HCT116 (cell line): Measurements from ENCODE around the gene SNAPC4. TPM values are rescaled to one million over a fixed set of nuclear protein-coding genes. Genes with fewer than 3 reads are reported as not detected.

ENCODE experiments used
- ATAC-seq: fragments of 200-7000 bp; cut with Tn5 transposase; 2 replicates; pipeline ENCODE4 v1.9.1; 2020; ENCODE audit warnings: mild to moderate bottlenecking, moderate library complexity
- BruUV-seq: library from RNA; stranded (reverse); fragments of 400-500 nt; replicated peaks from 2 replicates; lab custom pipeline; 2021; lab: Mats Ljungman, UMichigan
- CTCF ChIA-PET: fragments of 300-600 bp; sonication (Branson Sonifier 250); formaldehyde crosslinking; loops from one replicate; lab custom pipeline; 2021; ENCODE audit warnings: antibody characterized with exemption; lab: Charles Lee
- POLR2A ChIA-PET: fragments of 300-600, 350-600 bp; sonication (Branson Sonifier 250); formaldehyde crosslinking; loops from one replicate; lab custom pipeline; 2021; ENCODE audit warnings: antibody characterized with exemption; lab: Charles Lee
- RAD21 ChIA-PET, 2 experiments: fragments of 300-600 bp; sonication (Branson Sonifier 250); formaldehyde crosslinking; loops; one replicate each; lab custom pipeline; 2023; ENCODE audit warnings: low total read pairs in 2 of 2; ENCODE audit not compliant: uncharacterized antibody in 2 of 2, unreplicated experiment in 2 of 2, low non-redundant PET in 1 of 2; lab: Charles Lee
- DNase-seq: peaks from one replicate; pipeline ENCODE4 v3.0.0-alpha.2; 2010; ENCODE audit warnings: low read depth, low spot score
- H2AFZ ChIP-seq: fragments of 200-600 bp; shearing (Covaris generic), sonication (generic); 2 replicates; pipeline ENCODE4 v1.6.1; 2017; ENCODE audit warnings: low read depth, mixed run types, mixed read lengths, antibody characterized with exemption, low read length; ENCODE audit not compliant: poor library complexity, severe bottlenecking
- H3K27ac ChIP-seq: 2 replicates; pipeline ENCODE4 v1.5.1; 2012; ENCODE audit warnings: low read depth, low read length
- H3K27me3 ChIP-seq: fragments of 200-600 bp; sonication (generic); 2 replicates; pipeline ENCODE4 v1.6.1; 2016; ENCODE audit warnings: mixed run types, low read length, mixed read lengths; ENCODE audit not compliant: insufficient read depth
- H3K36me3 ChIP-seq, 2 experiments: fragments of 200-500 bp in 1 of 2; fragments of 200-600 bp in 1 of 2; sonication (Bioruptor generic) in 1 of 2; sonication (generic) in 1 of 2; 2 replicates each; pipeline versions ENCODE4 v1.5.1 to v1.6.1; 2014 to 2016; ENCODE audit warnings: low read length in 2 of 2, inconsistent platforms in 1 of 2, mixed read lengths in 1 of 2, mixed run types in 1 of 2; ENCODE audit not compliant: insufficient read depth in 2 of 2, control insufficient read depth in 1 of 2
- H3K4me1 ChIP-seq, 2 experiments: fragments of 200-600 bp in 1 of 2; sonication (generic) in 1 of 2; 2 replicates each; pipeline versions ENCODE4 v1.5.1 to v1.6.1; 2012 to 2017; ENCODE audit warnings: low read length in 2 of 2, inconsistent platforms in 1 of 2, mild to moderate bottlenecking in 1 of 2, mixed read lengths in 1 of 2, mixed run types in 1 of 2, moderate library complexity in 1 of 2; ENCODE audit not compliant: insufficient read depth in 2 of 2, control insufficient read depth in 1 of 2
- H3K4me2 ChIP-seq: fragments of 200-600 bp; sonication (generic); 2 replicates; pipeline ENCODE4 v1.6.1; 2017; ENCODE audit warnings: mixed run types, low read length, mixed read lengths
- H3K4me3 ChIP-seq, 2 experiments: fragments of 200-600 bp in 1 of 2; sonication (generic) in 1 of 2; replicated peaks in 1 of 2; 2 replicates each; pipeline ENCODE4 v1.5.1; 2011 to 2016; ENCODE audit warnings: low read length in 2 of 2, control low read depth in 1 of 2, low read depth in 1 of 2, mild to moderate bottlenecking in 1 of 2, mixed read lengths in 1 of 2, mixed run types in 1 of 2
- H3K79me2 ChIP-seq: fragments of 200-600 bp; sonication (generic); 2 replicates; pipeline ENCODE4 v1.6.1; 2017; ENCODE audit warnings: mild to moderate bottlenecking, mixed run types, low read length, moderate library complexity, mixed read lengths; ENCODE audit not compliant: insufficient read depth
- H3K9ac ChIP-seq: fragments of 200-600 bp; sonication (generic); 2 replicates; pipeline ENCODE4 v1.6.1; 2016; ENCODE audit warnings: low read length, mixed read lengths
- H3K9me2 ChIP-seq: fragments of 200-600 bp; sonication (generic), shearing (Covaris generic); 2 replicates; pipeline ENCODE4 v1.6.1; 2017; ENCODE audit warnings: mixed run types, mild to moderate bottlenecking, moderate library complexity; ENCODE audit not compliant: insufficient read depth
- H3K9me3 ChIP-seq, 2 experiments: fragments of 200-500 bp in 1 of 2; fragments of 200-600 bp in 1 of 2; sonication (Bioruptor generic) in 1 of 2; sonication (generic) in 1 of 2; 2 replicates each; pipeline ENCODE4 v1.6.1; 2014 to 2017; ENCODE audit warnings: low read length in 2 of 2, mixed read lengths in 2 of 2, inconsistent platforms in 1 of 2, low read depth in 1 of 2, mild to moderate bottlenecking in 1 of 2, mixed run types in 1 of 2, moderate library complexity in 1 of 2; ENCODE audit not compliant: control insufficient read depth in 1 of 2, insufficient read depth in 1 of 2
- H4K20me1 ChIP-seq: fragments of 200-600 bp; sonication (generic), shearing (Covaris generic); 2 replicates; pipeline ENCODE4 v1.6.1; 2017; ENCODE audit warnings: mixed run types, mild to moderate bottlenecking, moderate library complexity; ENCODE audit not compliant: insufficient read depth
- CEBPB ChIP-seq: IDR thresholded peaks from 2 replicates; pipeline ENCODE4 v1.6.1; 2012; ENCODE audit warnings: low read depth
- ELF1 ChIP-seq: IDR thresholded peaks from 2 replicates; pipeline ENCODE4 v1.6.1; 2012; ENCODE audit warnings: low read depth, borderline replicate concordance
- FOSL1 ChIP-seq: IDR thresholded peaks from 2 replicates; pipeline ENCODE4 v1.6.1; 2012; ENCODE audit warnings: low read depth
- JUND ChIP-seq: IDR thresholded peaks from 2 replicates; pipeline ENCODE4 v1.6.1; 2012
- POLR2A ChIP-seq: IDR thresholded peaks from 2 replicates; pipeline ENCODE4 v1.7.0; 2011; ENCODE audit warnings: borderline replicate concordance; ENCODE audit not compliant: insufficient read depth, insufficient read length; ENCODE audit errors: extremely low read depth
- RAD21 ChIP-seq: IDR thresholded peaks from 2 replicates; pipeline ENCODE4 v1.6.1; 2012; ENCODE audit warnings: low read depth, mild to moderate bottlenecking
- SIN3A ChIP-seq: IDR thresholded peaks from 2 replicates; pipeline ENCODE4 v1.6.1; 2012; ENCODE audit warnings: low read depth
- SP1 ChIP-seq: IDR thresholded peaks from 2 replicates; pipeline ENCODE4 v1.6.1; 2012; ENCODE audit warnings: low read depth
- SRF ChIP-seq: IDR thresholded peaks from 2 replicates; pipeline ENCODE4 v1.6.1; 2012; ENCODE audit warnings: low read depth
- ZFX ChIP-seq: fragments of 450-650 bp; IDR thresholded peaks from 2 replicates; pipeline ENCODE4 v1.6.1; 2017
- ZNF274 ChIP-seq: fragments of 200-500 bp; sonication (Bioruptor generic); IDR thresholded peaks from 2 replicates; pipeline ENCODE4 v1.6.1; 2014; ENCODE audit warnings: mild to moderate bottlenecking, low read depth, low read length, inconsistent platforms
- intact Hi-C: fragments of 100-400 bp; cut with micrococcal nuclease; formaldehyde crosslinking; loops from 2 replicates; pipeline ENCODE4 v1.10.0; 2022
- total RNA-seq: library from RNA; stranded (reverse); gene quantifications from one replicate; pipeline ENCODE4 v1.2.1, GENCODE V29; 2021; ENCODE audit not compliant: unreplicated experiment
- TF ChIP-seq, protein P1 (sequence below), 3 experiments: fragments of 200-600 bp in 1 of 3; sonication (generic) in 1 of 3; IDR thresholded peaks in 2 of 3; conservative IDR thresholded peaks in 1 of 3; 2 replicates each; pipeline ENCODE4 v1.5.1; 2012 to 2017; ENCODE audit warnings: low read depth in 2 of 3, low read length in 2 of 3, antibody characterized with exemption in 1 of 3, borderline replicate concordance in 1 of 3, control low read depth in 1 of 3, mild to moderate bottlenecking in 1 of 3, mixed read lengths in 1 of 3, mixed run types in 1 of 3, moderate library complexity in 1 of 3; ENCODE audit not compliant: insufficient read depth in 1 of 3
- TF ChIP-seq, protein P2 (sequence below): IDR thresholded peaks from 2 replicates; pipeline ENCODE4 v1.6.1; 2012
- TF ChIP-seq, protein P3 (sequence below): IDR thresholded peaks from 2 replicates; pipeline ENCODE4 v1.6.1; 2012; ENCODE audit warnings: low read depth
- TF ChIP-seq, protein P4 (sequence below): IDR thresholded peaks from 2 replicates; pipeline ENCODE4 v1.6.1; 2012

Gene SNAPC4
- total RNA-seq, 1 experiment from 2014 or later, result 20.4 TPM

DNA sequence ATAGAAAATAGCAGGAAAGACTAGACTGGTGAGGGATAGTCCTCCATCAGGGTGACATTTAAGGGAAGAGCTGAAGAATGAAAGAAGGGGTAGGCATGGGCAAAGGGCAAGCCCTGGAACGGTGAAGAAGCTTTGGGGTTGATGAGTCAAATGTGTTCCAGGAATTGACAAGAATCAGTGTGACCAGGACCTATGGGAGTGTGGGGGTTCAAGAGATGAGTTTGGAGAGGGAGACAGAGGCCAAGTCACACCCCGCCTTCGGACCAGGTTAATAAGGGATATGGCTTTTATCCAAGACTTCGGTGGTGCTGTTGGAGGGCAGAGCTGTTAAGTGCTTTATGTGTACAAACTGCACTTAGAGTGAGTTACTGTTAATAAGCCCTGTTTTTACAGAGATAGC lies 11.4 kb upstream of the SNAPC4 start:
- Histone ChIP-seq H3K79me2 (peaks cover 86% of the 10 kb centered on the region), H3K9ac (peak overlapping the region; percentile 96), H3K4me2 (peak overlapping the region; percentile 91), H4K20me1 (no peaks in the 10 kb centered on the region), H3K27ac (peak overlapping the region; percentile 93), H2AFZ (no peak overlapping the region), H3K36me3 (peaks cover 31 to 59% of the 10 kb centered on the region in 2 experiments), H3K4me1 (peaks cover 12 to 25% of the 10 kb centered on the region in 2 experiments), H3K9me3 (no peaks in the 10 kb centered on the region), H3K9me2 (no peaks in the 10 kb centered on the region), H3K27me3 (no peaks in the 10 kb centered on the region), H3K4me3 (peak overlapping the region; percentile 78 to 99)
- DNase-seq, result no peak
- ChIA-PET RAD21 (no interaction called here), CTCF (no interaction called here), POLR2A (no interaction called here)
- no peak for ATAC-seq
- intact Hi-C loops, result no loop called here
- TSS peak; percentile 69 for BruUV-seq
- TF ChIP-seq CEBPB (no peak), ZFX (no peak), ELF1 (no peak), SP1 (no peak), JUND (no peak), RAD21 (no peak), ZNF274 (no peak), POLR2A (no peak), SIN3A (no peak), SRF (no peak), FOSL1 (no peak)
- TF ChIP-seq, protein P1, sequence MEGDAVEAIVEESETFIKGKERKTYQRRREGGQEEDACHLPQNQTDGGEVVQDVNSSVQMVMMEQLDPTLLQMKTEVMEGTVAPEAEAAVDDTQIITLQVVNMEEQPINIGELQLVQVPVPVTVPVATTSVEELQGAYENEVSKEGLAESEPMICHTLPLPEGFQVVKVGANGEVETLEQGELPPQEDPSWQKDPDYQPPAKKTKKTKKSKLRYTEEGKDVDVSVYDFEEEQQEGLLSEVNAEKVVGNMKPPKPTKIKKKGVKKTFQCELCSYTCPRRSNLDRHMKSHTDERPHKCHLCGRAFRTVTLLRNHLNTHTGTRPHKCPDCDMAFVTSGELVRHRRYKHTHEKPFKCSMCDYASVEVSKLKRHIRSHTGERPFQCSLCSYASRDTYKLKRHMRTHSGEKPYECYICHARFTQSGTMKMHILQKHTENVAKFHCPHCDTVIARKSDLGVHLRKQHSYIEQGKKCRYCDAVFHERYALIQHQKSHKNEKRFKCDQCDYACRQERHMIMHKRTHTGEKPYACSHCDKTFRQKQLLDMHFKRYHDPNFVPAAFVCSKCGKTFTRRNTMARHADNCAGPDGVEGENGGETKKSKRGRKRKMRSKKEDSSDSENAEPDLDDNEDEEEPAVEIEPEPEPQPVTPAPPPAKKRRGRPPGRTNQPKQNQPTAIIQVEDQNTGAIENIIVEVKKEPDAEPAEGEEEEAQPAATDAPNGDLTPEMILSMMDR (IDR thresholded peaks at IDR 0.05 in 2 of 3, conservative IDR thresholded peaks at IDR 0.05 in 1 of 3; ENCODE audit: borderline replicate concordance in 1 of 3, insufficient read depth in 1 of 3, low read depth in 2 of 3, low read length in 2 of 3), result no peak
- TF ChIP-seq, protein P2, sequence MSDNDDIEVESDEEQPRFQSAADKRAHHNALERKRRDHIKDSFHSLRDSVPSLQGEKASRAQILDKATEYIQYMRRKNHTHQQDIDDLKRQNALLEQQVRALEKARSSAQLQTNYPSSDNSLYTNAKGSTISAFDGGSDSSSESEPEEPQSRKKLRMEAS, result no peak
- TF ChIP-seq, protein P3, sequence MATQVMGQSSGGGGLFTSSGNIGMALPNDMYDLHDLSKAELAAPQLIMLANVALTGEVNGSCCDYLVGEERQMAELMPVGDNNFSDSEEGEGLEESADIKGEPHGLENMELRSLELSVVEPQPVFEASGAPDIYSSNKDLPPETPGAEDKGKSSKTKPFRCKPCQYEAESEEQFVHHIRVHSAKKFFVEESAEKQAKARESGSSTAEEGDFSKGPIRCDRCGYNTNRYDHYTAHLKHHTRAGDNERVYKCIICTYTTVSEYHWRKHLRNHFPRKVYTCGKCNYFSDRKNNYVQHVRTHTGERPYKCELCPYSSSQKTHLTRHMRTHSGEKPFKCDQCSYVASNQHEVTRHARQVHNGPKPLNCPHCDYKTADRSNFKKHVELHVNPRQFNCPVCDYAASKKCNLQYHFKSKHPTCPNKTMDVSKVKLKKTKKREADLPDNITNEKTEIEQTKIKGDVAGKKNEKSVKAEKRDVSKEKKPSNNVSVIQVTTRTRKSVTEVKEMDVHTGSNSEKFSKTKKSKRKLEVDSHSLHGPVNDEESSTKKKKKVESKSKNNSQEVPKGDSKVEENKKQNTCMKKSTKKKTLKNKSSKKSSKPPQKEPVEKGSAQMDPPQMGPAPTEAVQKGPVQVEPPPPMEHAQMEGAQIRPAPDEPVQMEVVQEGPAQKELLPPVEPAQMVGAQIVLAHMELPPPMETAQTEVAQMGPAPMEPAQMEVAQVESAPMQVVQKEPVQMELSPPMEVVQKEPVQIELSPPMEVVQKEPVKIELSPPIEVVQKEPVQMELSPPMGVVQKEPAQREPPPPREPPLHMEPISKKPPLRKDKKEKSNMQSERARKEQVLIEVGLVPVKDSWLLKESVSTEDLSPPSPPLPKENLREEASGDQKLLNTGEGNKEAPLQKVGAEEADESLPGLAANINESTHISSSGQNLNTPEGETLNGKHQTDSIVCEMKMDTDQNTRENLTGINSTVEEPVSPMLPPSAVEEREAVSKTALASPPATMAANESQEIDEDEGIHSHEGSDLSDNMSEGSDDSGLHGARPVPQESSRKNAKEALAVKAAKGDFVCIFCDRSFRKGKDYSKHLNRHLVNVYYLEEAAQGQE, result no peak
- TF ChIP-seq, protein P4, sequence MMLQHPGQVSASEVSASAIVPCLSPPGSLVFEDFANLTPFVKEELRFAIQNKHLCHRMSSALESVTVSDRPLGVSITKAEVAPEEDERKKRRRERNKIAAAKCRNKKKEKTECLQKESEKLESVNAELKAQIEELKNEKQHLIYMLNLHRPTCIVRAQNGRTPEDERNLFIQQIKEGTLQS, result no peak
